RWPE2 (cell line): ENCODE data around the gene LHFPL2.

Source experiments
- ATAC-seq: fragments of 200-7000 bp; cut with Tn5 transposase; 3 replicates; pipeline ENCODE4 v1.9.1; 2021; ENCODE audit warnings: low read depth
- DNase-seq: peaks from one replicate; pipeline ENCODE4 v3.0.0-alpha.2; 2020; ENCODE audit warnings: low spot score
- H3K27ac ChIP-seq: fragments of 450-650 bp; 2 replicates; pipeline ENCODE4 v1.5.1; 2017; ENCODE audit warnings: mild to moderate bottlenecking; ENCODE audit not compliant: poor library complexity, severe bottlenecking
- H3K27me3 ChIP-seq: fragments of 250-450 bp; sonication (Bioruptor Pico); 2 replicates; pipeline ENCODE4 v1.5.1; 2021; ENCODE audit warnings: mild to moderate bottlenecking, moderate library complexity; ENCODE audit not compliant: insufficient read depth, poor library complexity, severe bottlenecking
- H3K36me3 ChIP-seq: fragments of 250-450 bp; sonication (Bioruptor Pico); 2 replicates; pipeline ENCODE4 v1.5.1; 2020; ENCODE audit warnings: low read depth, mild to moderate bottlenecking, moderate library complexity
- H3K4me1 ChIP-seq: fragments of 250-450 bp; sonication (Bioruptor Pico); 2 replicates; pipeline ENCODE4 v1.5.1; 2021; ENCODE audit warnings: mild to moderate bottlenecking, moderate library complexity; ENCODE audit not compliant: insufficient read depth, poor library complexity, severe bottlenecking
- H3K4me3 ChIP-seq: fragments of 250-450 bp; sonication (Bioruptor Pico); 2 replicates; pipeline ENCODE4 v1.5.1; 2021; ENCODE audit warnings: mild to moderate bottlenecking, moderate library complexity; ENCODE audit not compliant: severe bottlenecking
- H3K9me3 ChIP-seq: fragments of 250-450 bp; sonication (Bioruptor Pico); 2 replicates; pipeline ENCODE4 v1.5.1; 2021; ENCODE audit warnings: mild to moderate bottlenecking, moderate library complexity; ENCODE audit not compliant: severe bottlenecking
- TF ChIP-seq, protein P1 (sequence below): fragments of 450-650 bp; IDR thresholded peaks from one replicate; pipeline ENCODE4 v1.5.1; 2017; ENCODE audit warnings: mild to moderate bottlenecking, moderate library complexity; ENCODE audit not compliant: poor library complexity, severe bottlenecking

LHFPL2 gene

DNA sequence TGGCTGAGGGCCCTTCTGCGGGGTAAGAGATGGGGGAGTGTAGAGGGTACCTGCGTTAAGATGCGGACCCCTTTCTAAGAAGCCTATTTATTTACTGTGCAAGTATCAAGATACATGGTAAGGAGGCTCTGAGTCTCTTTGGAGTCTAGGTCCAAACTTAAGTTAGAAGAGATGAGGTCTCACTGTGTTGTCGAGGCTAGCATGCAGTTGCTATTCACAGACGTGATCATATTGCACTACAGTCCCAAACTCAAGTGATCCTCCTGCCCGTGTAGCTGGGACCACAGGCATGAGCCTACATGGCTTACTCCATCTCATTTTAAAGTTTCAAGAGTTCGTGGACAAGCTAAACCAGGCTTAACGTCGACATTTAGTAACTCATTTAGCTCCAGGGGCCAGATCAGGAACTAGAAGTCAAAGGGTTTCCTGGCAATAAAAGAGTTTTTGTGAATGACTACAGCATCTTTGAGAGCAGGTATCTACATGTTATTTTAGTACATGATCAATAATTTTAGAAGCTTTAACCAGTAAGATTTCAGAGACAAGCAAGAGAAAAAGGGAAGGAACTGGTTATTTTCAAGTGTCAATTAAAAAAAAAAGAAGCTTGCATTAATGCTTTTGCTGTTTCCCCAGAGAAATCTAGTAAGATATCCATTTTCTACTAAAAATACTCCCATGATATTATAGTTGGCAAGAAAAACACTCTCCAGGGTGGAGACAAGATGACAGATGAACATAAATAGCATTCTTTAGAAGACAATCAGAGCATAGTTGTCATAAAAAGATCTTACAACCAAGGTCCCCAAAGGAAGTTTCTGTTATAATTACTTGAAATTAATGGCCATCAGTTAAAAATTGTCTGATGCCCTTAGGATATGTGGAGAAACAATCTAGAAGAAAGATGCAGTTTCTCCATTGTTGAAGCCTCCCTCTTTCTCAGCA lies 146.9 kb downstream of the LHFPL2 start:
- DNase-seq: no peak
- H3K4me1 ChIP-seq: peaks cover 28% of the 10 kb centered on the region

DNA sequence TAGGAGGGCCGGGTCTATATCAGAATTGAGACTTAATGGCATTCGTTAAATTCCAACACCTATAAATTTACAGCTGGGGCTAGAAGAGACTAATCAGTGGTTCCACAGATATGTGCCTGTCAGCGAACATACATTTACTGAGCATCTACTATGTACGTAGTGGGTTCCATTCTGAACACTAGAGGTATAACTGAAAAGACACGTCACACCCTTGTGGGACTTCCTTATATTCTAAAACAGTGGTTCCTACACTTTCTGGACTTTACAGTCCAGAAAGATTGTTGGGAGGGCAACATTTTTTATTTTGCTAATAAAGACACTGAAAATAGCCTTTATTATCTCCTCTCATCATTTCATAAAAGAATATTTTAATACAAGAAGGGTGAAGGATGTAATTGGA lies 147.7 kb downstream of the LHFPL2 start:
- TF ChIP-seq, protein P1, sequence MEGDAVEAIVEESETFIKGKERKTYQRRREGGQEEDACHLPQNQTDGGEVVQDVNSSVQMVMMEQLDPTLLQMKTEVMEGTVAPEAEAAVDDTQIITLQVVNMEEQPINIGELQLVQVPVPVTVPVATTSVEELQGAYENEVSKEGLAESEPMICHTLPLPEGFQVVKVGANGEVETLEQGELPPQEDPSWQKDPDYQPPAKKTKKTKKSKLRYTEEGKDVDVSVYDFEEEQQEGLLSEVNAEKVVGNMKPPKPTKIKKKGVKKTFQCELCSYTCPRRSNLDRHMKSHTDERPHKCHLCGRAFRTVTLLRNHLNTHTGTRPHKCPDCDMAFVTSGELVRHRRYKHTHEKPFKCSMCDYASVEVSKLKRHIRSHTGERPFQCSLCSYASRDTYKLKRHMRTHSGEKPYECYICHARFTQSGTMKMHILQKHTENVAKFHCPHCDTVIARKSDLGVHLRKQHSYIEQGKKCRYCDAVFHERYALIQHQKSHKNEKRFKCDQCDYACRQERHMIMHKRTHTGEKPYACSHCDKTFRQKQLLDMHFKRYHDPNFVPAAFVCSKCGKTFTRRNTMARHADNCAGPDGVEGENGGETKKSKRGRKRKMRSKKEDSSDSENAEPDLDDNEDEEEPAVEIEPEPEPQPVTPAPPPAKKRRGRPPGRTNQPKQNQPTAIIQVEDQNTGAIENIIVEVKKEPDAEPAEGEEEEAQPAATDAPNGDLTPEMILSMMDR: no peak
- ATAC-seq (no peak), DNase-seq (no peak)
- Histone ChIP-seq H3K9me3 (no peaks in the 10 kb centered on the region), H3K4me3 (no peak overlapping the region), H3K4me1 (peaks cover 28% of the 10 kb centered on the region), H3K27ac (no peak overlapping the region), H3K36me3 (no peaks in the 10 kb centered on the region), H3K27me3 (no peaks in the 10 kb centered on the region)

More for the DNA sequence above, 146.9 kb downstream of the LHFPL2 start:
- Histone ChIP-seq H3K27ac (peak overlapping the region; percentile 11), H3K4me3 (no peak overlapping the region), H3K36me3 (no peaks in the 10 kb centered on the region), H3K9me3 (no peaks in the 10 kb centered on the region), H3K27me3 (no peaks in the 10 kb centered on the region)
- TF ChIP-seq, protein P1: no peak
- ATAC-seq: no peak

DNA sequence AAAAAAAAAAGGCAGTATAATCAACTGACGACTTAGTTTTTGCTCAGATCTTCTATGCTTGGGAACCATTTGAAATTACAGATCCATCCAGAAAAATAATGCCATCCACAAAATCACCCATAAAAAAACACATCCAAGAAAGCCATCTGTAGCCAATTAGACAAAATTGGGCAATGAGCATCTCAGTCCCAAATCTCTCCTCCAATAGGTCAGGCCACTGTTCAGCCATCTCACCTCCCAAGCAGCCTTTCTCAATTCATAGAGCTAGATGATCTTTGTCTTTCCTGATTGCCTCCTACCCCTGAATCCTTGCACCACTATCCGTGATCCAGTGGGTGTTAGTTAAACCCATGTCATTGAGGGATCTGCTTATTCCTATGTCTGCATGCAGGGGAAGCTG lies 148.5 kb downstream of the LHFPL2 start:
- TF ChIP-seq, protein P1: no peak
- ATAC-seq: no peak
- no peak overlapping the region for H3K4me3 ChIP-seq
- H3K27me3 ChIP-seq: no peaks in the 10 kb centered on the region
- H3K4me1 ChIP-seq: peaks cover 22% of the 10 kb centered on the region
- no peak overlapping the region for H3K27ac ChIP-seq
- no peak for DNase-seq
- H3K36me3 ChIP-seq: no peaks in the 10 kb centered on the region
- no peaks in the 10 kb centered on the region for H3K9me3 ChIP-seq

DNA sequence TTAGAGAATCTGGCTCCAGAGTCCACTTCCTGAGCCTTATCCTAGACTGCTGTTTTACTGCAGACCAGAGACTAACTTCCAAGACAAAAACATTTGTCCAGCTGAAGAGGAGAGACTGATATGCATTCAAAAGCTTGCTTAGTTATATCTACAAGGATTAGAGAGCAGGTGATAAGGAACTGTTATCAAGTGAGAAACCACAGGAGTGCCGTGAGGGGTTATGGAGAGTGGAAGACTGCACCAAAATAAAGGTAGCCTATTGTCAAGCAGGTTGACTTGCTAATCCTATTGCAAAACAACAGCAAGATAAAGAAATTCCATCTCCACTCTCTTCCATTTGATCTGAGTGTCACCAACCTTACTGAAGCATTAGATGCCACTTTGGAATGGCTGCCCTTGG lies 149.1 kb downstream of the LHFPL2 start:
- Histone ChIP-seq H3K36me3 (no peaks in the 10 kb centered on the region), H3K4me1 (peaks cover 16% of the 10 kb centered on the region), H3K27ac (no peak overlapping the region), H3K27me3 (no peaks in the 10 kb centered on the region), H3K9me3 (no peaks in the 10 kb centered on the region), H3K4me3 (no peak overlapping the region)
- no peak for ATAC-seq
- DNase-seq: no peak
- TF ChIP-seq, protein P1: no peak
